K562 (cell line): ENCODE results near the gene CTNNA3.

Source experiments
- HCFC1 ChIP-seq: IDR thresholded peaks from 2 replicates; pipeline ENCODE4 v1.6.1; 2012; ENCODE audit warnings: low read depth, low read length, improper control_type of control experiment
- POLR2A ChIP-seq: fragments of 450-650 bp; conservative IDR thresholded peaks from 2 replicates; pipeline ENCODE4 v1.6.1; 2016
- TBP ChIP-seq: optimal IDR thresholded peaks from 2 replicates; pipeline ENCODE3; 2011; ENCODE audit warnings: low read depth, low read length, improper control_type of control experiment

GRCh38 chr10:67596641-67597040 is 99.4 kb downstream of the CTNNA3 start:
- no peak for TF ChIP-seq HCFC1
- TF ChIP-seq TBP: no peak
- no peak for TF ChIP-seq POLR2A
